ENCODE data around the gene GPATCH2L. TPM values are rescaled to one million over a fixed set of nuclear protein-coding genes. Genes with fewer than 3 reads are reported as not detected.

Gene GPATCH2L
- total RNA-seq, 1 donor from 2014 or later, result 115 TPM

DNA sequence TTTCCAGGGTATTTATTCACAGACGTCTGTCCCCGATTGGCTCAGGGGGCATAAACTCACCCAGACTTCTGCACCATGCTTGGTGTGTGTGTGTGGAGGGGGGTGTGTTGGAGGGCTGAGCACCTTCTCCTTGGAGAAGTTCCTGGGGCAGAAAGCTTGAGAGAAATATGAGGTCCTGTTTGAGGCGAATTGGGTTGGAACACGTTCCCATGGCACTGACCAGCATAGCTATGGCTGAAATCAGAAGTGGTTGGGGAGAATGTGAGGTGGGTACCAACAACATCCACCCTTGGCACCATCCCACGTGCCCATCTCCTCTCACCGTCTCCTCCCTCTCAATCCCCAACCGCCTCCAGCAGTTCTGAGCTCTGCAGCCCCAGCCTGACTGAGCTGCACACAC is 16.0 kb upstream of the GPATCH2L start:
- Mint-ChIP-seq H3K36me3 (ENCODE audit: unreplicated experiment) (peaks cover 5% of the 10 kb centered on the region), H3K9me3 (ENCODE audit: unreplicated experiment) (peaks cover 9% of the 10 kb centered on the region), H3K27ac (ENCODE audit: unreplicated experiment) (no peak overlapping the region), H3K4me1 (ENCODE audit: low read depth, unreplicated experiment) (peaks cover 35% of the 10 kb centered on the region), H3K4me3 (ENCODE audit: unreplicated experiment) (no peak overlapping the region), H3K27me3 (ENCODE audit: unreplicated experiment) (peaks cover 14% of the 10 kb centered on the region)
- DNase-seq, result no peak
- TF ChIP-seq CTCF (IDR thresholded peaks at IDR 0.05; ENCODE audit: partially characterized antibody, unreplicated experiment), result no peak

DNA sequence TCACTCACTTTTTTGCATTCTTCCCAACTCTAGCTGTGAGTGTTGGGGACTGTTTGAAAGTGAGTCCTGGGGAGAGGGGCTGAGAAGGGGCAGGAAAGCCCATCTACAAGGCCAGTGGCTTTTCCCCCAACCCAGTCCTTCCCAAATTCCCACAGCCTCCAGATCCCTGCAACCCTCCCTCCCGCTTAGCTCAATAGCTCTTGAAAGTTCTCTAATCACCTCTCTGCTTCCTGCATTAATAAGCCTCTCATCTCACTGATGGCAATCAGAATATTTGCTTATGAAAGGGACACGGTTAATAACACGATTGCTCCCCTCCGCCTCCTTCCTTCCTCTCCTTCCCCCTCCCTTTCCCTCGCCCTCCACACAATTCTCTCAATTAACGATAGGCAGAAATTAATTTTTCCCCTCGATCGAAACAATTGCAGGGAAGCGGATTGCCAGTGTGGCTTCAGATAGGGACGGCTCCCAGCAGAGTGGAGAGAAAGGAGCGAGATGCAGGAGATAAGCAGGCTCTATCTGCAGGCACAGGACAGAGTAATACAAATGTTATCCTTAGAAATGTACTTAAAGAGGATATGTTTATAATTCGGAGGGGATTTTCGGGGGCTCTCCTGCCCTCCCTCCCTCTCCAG is 15.1 kb upstream of the GPATCH2L start:
- H3K27ac Mint-ChIP-seq (ENCODE audit: unreplicated experiment), result no peak overlapping the region
- DNase-seq, result no peak

DNA sequence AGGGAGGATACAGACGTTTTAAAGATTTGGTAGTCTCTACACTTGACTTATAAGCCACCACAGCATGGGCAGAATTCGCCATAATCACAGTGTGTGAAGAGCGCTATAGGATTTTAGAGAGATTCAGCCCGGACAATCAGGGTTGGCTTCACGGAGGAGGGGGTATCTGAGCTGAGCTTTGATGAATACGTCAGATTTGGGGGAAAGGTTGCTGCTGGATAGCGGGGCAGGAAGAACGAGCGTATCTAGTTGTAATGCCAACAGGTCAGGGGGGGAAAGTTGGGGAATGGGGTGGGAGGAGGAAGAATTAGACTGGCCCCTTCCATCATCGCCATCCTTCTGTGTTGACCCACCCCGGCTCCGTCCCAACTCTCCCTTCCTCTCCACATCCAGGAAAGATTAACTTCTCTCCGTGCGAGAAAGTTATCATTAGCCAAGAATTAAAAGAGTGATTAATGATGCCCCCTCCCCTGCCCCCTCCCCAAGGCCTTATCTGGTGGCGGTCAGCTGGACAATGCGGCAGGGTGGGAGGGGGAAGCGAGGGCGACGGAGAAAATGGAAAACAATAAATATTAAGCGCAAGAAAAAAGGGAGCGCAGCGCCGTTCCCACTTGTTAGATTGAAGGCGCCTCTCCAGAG is 13.5 kb upstream of the GPATCH2L start:
- no peak for DNase-seq
- no peak for TF ChIP-seq CTCF (IDR thresholded peaks at IDR 0.05; ENCODE audit: partially characterized antibody, unreplicated experiment)
- Mint-ChIP-seq H3K27me3 (ENCODE audit: unreplicated experiment) (peaks cover 8% of the 10 kb centered on the region), H3K36me3 (ENCODE audit: unreplicated experiment) (peaks cover 13% of the 10 kb centered on the region), H3K4me3 (ENCODE audit: unreplicated experiment) (peak overlapping the region; percentile 76), H3K27ac (ENCODE audit: unreplicated experiment) (no peak overlapping the region), H3K4me1 (ENCODE audit: low read depth, unreplicated experiment) (peaks cover 15% of the 10 kb centered on the region), H3K9me3 (ENCODE audit: unreplicated experiment) (peaks cover 5% of the 10 kb centered on the region)

More for the DNA sequence above, 15.1 kb upstream of the GPATCH2L start:
- Mint-ChIP-seq H3K4me3 (ENCODE audit: unreplicated experiment) (no peak overlapping the region), H3K9me3 (ENCODE audit: unreplicated experiment) (peaks cover 9% of the 10 kb centered on the region), H3K27me3 (ENCODE audit: unreplicated experiment) (peaks cover 14% of the 10 kb centered on the region), H3K4me1 (ENCODE audit: low read depth, unreplicated experiment) (peaks cover 30% of the 10 kb centered on the region), H3K36me3 (ENCODE audit: unreplicated experiment) (peaks cover 5% of the 10 kb centered on the region)
- no peak for TF ChIP-seq CTCF (IDR thresholded peaks at IDR 0.05; ENCODE audit: partially characterized antibody, unreplicated experiment)

GRCh38 chr14:76138758-76139723 is 12.7 kb upstream of the GPATCH2L start:
- Mint-ChIP-seq H3K36me3 (ENCODE audit: unreplicated experiment) (peaks cover 14% of the 10 kb centered on the region), H3K9me3 (ENCODE audit: unreplicated experiment) (peaks cover 6% of the 10 kb centered on the region), H3K4me1 (ENCODE audit: low read depth, unreplicated experiment) (peaks cover 12% of the 10 kb centered on the region), H3K27me3 (ENCODE audit: unreplicated experiment) (peaks cover 6% of the 10 kb centered on the region), H3K27ac (ENCODE audit: unreplicated experiment) (no peak overlapping the region), H3K4me3 (ENCODE audit: unreplicated experiment) (peak overlapping the region; percentile 55)
- TF ChIP-seq CTCF (IDR thresholded peaks at IDR 0.05; ENCODE audit: partially characterized antibody, unreplicated experiment), result no peak
- DNase-seq, result peak; percentile 38
